Measurements from ENCODE around the gene SOD1.
"Not testable (repeated sequence)": the region's sequence is repeated elsewhere in the genome, so short reads cannot be mapped to it uniquely, and the experiment has no call there.

The SOD1 gene

GRCh38 chr21:31654821-31655580 lies 4.5 kb upstream of the SOD1 start:
- DNase-seq (ENCODE audit: low read depth), result not testable (repeated sequence)

GRCh38 chr21:31656199-31657095 lies 3.0 kb upstream of the SOD1 start:
- DNase-seq (ENCODE audit: low read depth), result no peak

GRCh38 chr21:31658053-31658452 lies 1.4 kb upstream of the SOD1 start:
- DNase-seq (ENCODE audit: low read depth), result no peak

GRCh38 chr21:31659286-31659535 lies 282 bp upstream of the SOD1 start:
- DNase-seq (ENCODE audit: low read depth), result no peak

- DNase-seq (ENCODE audit: low read depth), result no peak
Measured at GRCh38 chr21:31660259-31660565, 719 bp downstream of the SOD1 start.

- no peak for DNase-seq (ENCODE audit: low read depth)
Measured at GRCh38 chr21:31660591-31660990, 1.1 kb downstream of the SOD1 start.

GRCh38 chr21:31663584-31664249 lies 4.2 kb downstream of the SOD1 start:
- DNase-seq (ENCODE audit: low read depth), result no peak

GRCh38 chr21:31665397-31665796 lies 5.9 kb downstream of the SOD1 start:
- DNase-seq (ENCODE audit: low read depth), result no peak

GRCh38 chr21:31665869-31666268 lies 6.4 kb downstream of the SOD1 start:
- not testable (repeated sequence) for DNase-seq (ENCODE audit: low read depth)

GRCh38 chr21:31666445-31667010 lies 7.0 kb downstream of the SOD1 start:
- DNase-seq (ENCODE audit: low read depth), result no peak

GRCh38 chr21:31667132-31667531 lies 7.6 kb downstream of the SOD1 start:
- no peak for DNase-seq (ENCODE audit: low read depth)

GRCh38 chr21:31667639-31668038 lies 8.1 kb downstream of the SOD1 start:
- DNase-seq (ENCODE audit: low read depth), result no peak

GRCh38 chr21:31668651-31669491 lies 9.4 kb downstream of the SOD1 start:
- DNase-seq (ENCODE audit: low read depth), result no peak

GRCh38 chr21:31670070-31670469 lies 10.6 kb downstream of the SOD1 start:
- DNase-seq (ENCODE audit: low read depth), result no peak

- DNase-seq (ENCODE audit: low read depth), result no peak
Measured at GRCh38 chr21:31671146-31671716, 11.7 kb downstream of the SOD1 start.

GRCh38 chr21:31671931-31672330 lies 12.4 kb downstream of the SOD1 start:
- no peak for DNase-seq (ENCODE audit: low read depth)

- DNase-seq (ENCODE audit: low read depth), result no peak
Measured at GRCh38 chr21:31673321-31673912, 13.9 kb downstream of the SOD1 start.

- no peak for DNase-seq (ENCODE audit: low read depth)
Measured at GRCh38 chr21:31675318-31675717, 15.8 kb downstream of the SOD1 start.

- no peak for DNase-seq (ENCODE audit: low read depth)
Measured at GRCh38 chr21:31675960-31676359, 16.5 kb downstream of the SOD1 start.

GRCh38 chr21:31677047-31677446 lies 17.6 kb downstream of the SOD1 start:
- no peak for DNase-seq (ENCODE audit: low read depth)

GRCh38 chr21:31678478-31678877 lies 19.0 kb downstream of the SOD1 start:
- no peak for DNase-seq (ENCODE audit: low read depth)
